HEK293 (cell line): Measurements from ENCODE around the gene CRAT.

Experiments
- CTCF ChIA-PET: fragments of 350-600 bp; formaldehyde crosslinking; extraction: SDS; loops from one replicate; lab custom pipeline; 2021; ENCODE audit warnings: antibody characterized with exemption; lab: Yijun Ruan, JAX
- POLR2A ChIA-PET: fragments of 300-600 bp; formaldehyde crosslinking; extraction: SDS; loops from one replicate; lab custom pipeline; 2020; ENCODE audit warnings: antibody characterized with exemption, inconsistent platforms; lab: Yijun Ruan, JAX
- H3K27ac ChIP-seq: fragments of 200-500 bp; sonication (Bioruptor generic); 2 replicates; pipeline ENCODE4 v1.5.1; 2014; ENCODE audit warnings: low read depth, low read length, control low read depth, inconsistent platforms; ENCODE audit errors: extremely low read depth
- H3K36me3 ChIP-seq, 2 experiments: fragments of 200-500 bp in 1 of 2; sonication (Bioruptor generic) in 1 of 2; 1 replicate in 1 of 2; 2 replicates in 1 of 2; pipeline ENCODE4 v1.5.1; 2014 to 2017; ENCODE audit warnings: inconsistent platforms in 2 of 2, low read length in 2 of 2; ENCODE audit not compliant: control insufficient read depth in 2 of 2, insufficient read depth in 1 of 2
- H3K4me1 ChIP-seq: fragments of 200-500 bp; sonication (Bioruptor generic); 2 replicates; pipeline ENCODE4 v1.5.1; 2014; ENCODE audit warnings: mild to moderate bottlenecking, low read length, inconsistent platforms; ENCODE audit not compliant: control insufficient read depth, insufficient read depth
- H3K4me3 ChIP-seq: 2 replicates; pipeline ENCODE4 v1.5.1; 2011; ENCODE audit warnings: low read depth, mild to moderate bottlenecking, control low read depth, low read length, moderate library complexity
- H3K9me3 ChIP-seq: fragments of 200-500 bp; sonication (Bioruptor generic); 2 replicates; pipeline ENCODE4 v1.5.1; 2014; ENCODE audit warnings: low read depth, low read length, inconsistent platforms; ENCODE audit not compliant: control insufficient read depth, insufficient read depth
- KLF1 ChIP-seq: fragments of 450-650 bp; formaldehyde crosslinking; IDR thresholded peaks from 2 replicates; pipeline ENCODE4 v1.5.1; 2016; ENCODE audit warnings: missing biosample characterization, missing genetic modification characterization
- ZBTB1 ChIP-seq: fragments of 450-650 bp; formaldehyde crosslinking; IDR thresholded peaks from 2 replicates; pipeline ENCODE4 v1.5.1; 2016; ENCODE audit warnings: missing biosample characterization, missing genetic modification characterization
- ZNF155 ChIP-seq: fragments of 450-650 bp; formaldehyde crosslinking; IDR thresholded peaks from 2 replicates; pipeline ENCODE4 v1.5.1; 2016; ENCODE audit warnings: missing biosample characterization, missing genetic modification characterization
- ZNF2 ChIP-seq: fragments of 450-650 bp; formaldehyde crosslinking; IDR thresholded peaks from 2 replicates; pipeline ENCODE4 v1.5.1; 2016; ENCODE audit warnings: missing biosample characterization, missing genetic modification characterization
- ZNF24 ChIP-seq: fragments of 450-650 bp; formaldehyde crosslinking; IDR thresholded peaks from 2 replicates; pipeline ENCODE4 v1.5.1; 2016; ENCODE audit warnings: missing biosample characterization, missing genetic modification characterization
- ZNF530 ChIP-seq: fragments of 450-650 bp; formaldehyde crosslinking; IDR thresholded peaks from 2 replicates; pipeline ENCODE4 v1.5.1; 2016; ENCODE audit warnings: low read depth, missing biosample characterization, missing genetic modification characterization
- ZNF624 ChIP-seq: fragments of 450-650 bp; formaldehyde crosslinking; IDR thresholded peaks from 2 replicates; pipeline ENCODE4 v1.5.1; 2017; ENCODE audit warnings: missing biosample characterization, missing genetic modification characterization
- TF ChIP-seq, protein P1 (sequence below): fragments of 450-650 bp; formaldehyde crosslinking; IDR thresholded peaks from 2 replicates; pipeline ENCODE4 v1.5.1; 2016; ENCODE audit warnings: missing biosample characterization, missing genetic modification characterization
- TF ChIP-seq, protein P2 (sequence below): fragments of 450-650 bp; formaldehyde crosslinking; IDR thresholded peaks from 2 replicates; pipeline ENCODE4 v1.5.1; 2016; ENCODE audit warnings: missing biosample characterization, missing genetic modification characterization, borderline replicate concordance
- TF ChIP-seq, protein P3 (sequence below): fragments of 450-650 bp; formaldehyde crosslinking; IDR thresholded peaks from 2 replicates; pipeline ENCODE4 v1.5.1; 2016; ENCODE audit warnings: missing biosample characterization, missing genetic modification characterization
- TF ChIP-seq, protein P4 (sequence below): fragments of 450-650 bp; formaldehyde crosslinking; conservative IDR thresholded peaks from 2 replicates; pipeline ENCODE4 v1.5.1; 2016; ENCODE audit warnings: low read depth, missing biosample characterization, missing genetic modification characterization
- TF ChIP-seq, protein P5 (sequence below): fragments of 450-650 bp; formaldehyde crosslinking; IDR thresholded peaks from 2 replicates; pipeline ENCODE4 v1.5.1; 2017; ENCODE audit warnings: missing biosample characterization, mild to moderate bottlenecking, missing genetic modification characterization, moderate library complexity

Gene CRAT

DNA sequence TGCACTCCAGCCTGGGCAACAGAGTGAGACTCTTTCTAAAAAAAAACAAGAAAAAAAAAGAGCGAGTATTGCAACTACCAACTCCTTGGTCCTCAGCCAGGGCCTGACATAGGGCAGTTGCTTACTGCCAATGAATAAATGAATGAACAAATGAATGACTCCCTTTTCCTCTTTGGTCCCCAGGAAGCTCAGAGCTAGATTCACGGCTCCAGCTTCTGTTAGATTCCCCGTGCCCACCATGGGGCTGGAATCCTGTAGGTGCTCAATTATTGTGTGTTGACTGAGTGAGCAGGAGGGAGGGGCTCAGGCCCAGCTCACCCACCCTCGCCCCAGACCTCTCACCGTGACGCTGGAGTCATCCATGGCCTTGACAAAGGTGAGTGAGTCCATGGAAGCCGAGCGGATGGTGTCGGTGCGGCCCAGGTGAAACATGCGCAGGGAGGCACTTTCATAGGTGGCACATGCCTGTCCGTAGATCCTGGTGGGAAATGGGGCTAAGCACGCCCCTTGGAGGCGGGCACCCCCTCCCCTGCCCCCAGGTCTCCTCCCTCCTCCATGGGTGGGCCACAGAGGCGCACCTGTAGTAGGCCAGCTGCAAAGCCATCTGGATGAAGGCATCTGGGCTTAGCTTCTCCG lies 12.8 kb downstream of the CRAT start:
- no peaks in the 10 kb centered on the region for H3K9me3 ChIP-seq
- CTCF ChIA-PET: interaction anchor here (0.5 to 1.9 kb wide), 3 partner anchors 12 to 41 kb away, joined by 3 to 6 read pairs (median 4); partner anchors contain the start of gene PTPA
- no peak overlapping the region for H3K4me3 ChIP-seq
- H3K36me3 ChIP-seq: peaks cover 0 to 24% of the 10 kb centered on the region in 2 experiments; a peak in 1 of 3 replicates
- H3K4me1 ChIP-seq: no peaks in the 10 kb centered on the region
- TF ChIP-seq ZNF530 (tag by site-specific recombination) (no peak), ZNF24 (tag by site-specific recombination) (peak; percentile 52; the same call in 1 of the 2 replicates)
- TF ChIP-seq, all 188 proteins: peak for 1
- POLR2A ChIA-PET: interaction anchor here (0.9 to 1.1 kb wide), 2 partner anchors 14 to 17 kb away, joined by 3 to 4 read pairs; partner anchors contain the start of gene DOLPP1
- H3K27ac ChIP-seq: no peak overlapping the region

DNA sequence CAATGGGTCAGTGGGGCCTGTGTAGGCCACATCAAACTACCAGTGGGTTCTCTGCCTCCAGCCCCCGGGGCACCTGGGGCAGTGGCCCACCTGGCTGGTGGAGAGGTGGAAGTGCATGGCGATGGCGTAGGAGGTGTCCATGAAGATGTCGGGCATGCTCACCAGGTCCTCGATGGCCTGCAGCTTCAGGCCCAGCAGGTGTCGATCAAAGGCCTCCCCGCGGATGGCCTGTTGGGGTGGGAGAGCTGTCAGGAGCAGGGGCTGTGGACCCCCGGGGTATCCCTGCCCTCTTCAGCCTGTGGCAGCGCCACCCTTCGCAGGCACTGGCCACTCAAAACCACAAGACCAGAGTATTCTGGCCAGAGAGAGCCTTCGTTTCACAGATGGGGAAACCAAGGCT lies 14.7 kb downstream of the CRAT start:
- H3K9me3 ChIP-seq: no peaks in the 10 kb centered on the region
- TF ChIP-seq, protein P1, sequence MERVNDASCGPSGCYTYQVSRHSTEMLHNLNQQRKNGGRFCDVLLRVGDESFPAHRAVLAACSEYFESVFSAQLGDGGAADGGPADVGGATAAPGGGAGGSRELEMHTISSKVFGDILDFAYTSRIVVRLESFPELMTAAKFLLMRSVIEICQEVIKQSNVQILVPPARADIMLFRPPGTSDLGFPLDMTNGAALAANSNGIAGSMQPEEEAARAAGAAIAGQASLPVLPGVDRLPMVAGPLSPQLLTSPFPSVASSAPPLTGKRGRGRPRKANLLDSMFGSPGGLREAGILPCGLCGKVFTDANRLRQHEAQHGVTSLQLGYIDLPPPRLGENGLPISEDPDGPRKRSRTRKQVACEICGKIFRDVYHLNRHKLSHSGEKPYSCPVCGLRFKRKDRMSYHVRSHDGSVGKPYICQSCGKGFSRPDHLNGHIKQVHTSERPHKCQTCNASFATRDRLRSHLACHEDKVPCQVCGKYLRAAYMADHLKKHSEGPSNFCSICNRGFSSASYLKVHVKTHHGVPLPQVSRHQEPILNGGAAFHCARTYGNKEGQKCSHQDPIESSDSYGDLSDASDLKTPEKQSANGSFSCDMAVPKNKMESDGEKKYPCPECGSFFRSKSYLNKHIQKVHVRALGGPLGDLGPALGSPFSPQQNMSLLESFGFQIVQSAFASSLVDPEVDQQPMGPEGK: no peak
- no peak for TF ChIP-seq ZNF624 (tag by site-specific recombination)
- TF ChIP-seq, protein P2, sequence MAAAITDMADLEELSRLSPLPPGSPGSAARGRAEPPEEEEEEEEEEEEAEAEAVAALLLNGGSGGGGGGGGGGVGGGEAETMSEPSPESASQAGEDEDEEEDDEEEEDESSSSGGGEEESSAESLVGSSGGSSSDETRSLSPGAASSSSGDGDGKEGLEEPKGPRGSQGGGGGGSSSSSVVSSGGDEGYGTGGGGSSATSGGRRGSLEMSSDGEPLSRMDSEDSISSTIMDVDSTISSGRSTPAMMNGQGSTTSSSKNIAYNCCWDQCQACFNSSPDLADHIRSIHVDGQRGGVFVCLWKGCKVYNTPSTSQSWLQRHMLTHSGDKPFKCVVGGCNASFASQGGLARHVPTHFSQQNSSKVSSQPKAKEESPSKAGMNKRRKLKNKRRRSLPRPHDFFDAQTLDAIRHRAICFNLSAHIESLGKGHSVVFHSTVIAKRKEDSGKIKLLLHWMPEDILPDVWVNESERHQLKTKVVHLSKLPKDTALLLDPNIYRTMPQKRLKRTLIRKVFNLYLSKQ (tag by site-specific recombination): no peak
- no peak for TF ChIP-seq ZNF2
- no peak for TF ChIP-seq KLF1 (tag by site-specific recombination)
- TF ChIP-seq, protein P3, sequence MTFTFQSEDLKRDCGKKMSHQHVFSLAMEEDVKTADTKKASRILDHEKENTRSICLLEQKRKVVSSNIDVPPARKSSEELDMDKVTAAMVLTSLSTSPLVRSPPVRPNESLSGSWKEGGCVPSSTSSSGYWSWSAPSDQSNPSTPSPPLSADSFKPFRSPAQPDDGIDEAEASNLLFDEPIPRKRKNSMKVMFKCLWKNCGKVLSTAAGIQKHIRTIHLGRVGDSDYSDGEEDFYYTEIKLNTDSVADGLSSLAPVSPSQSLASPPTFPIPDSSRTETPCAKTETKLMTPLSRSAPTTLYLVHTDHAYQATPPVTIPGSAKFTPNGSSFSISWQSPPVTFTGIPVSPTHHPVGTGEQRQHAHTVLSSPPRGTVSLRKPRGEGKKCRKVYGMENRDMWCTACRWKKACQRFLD (tag by site-specific recombination): no peak
- no peak for TF ChIP-seq ZBTB1
- TF ChIP-seq, protein P4, sequence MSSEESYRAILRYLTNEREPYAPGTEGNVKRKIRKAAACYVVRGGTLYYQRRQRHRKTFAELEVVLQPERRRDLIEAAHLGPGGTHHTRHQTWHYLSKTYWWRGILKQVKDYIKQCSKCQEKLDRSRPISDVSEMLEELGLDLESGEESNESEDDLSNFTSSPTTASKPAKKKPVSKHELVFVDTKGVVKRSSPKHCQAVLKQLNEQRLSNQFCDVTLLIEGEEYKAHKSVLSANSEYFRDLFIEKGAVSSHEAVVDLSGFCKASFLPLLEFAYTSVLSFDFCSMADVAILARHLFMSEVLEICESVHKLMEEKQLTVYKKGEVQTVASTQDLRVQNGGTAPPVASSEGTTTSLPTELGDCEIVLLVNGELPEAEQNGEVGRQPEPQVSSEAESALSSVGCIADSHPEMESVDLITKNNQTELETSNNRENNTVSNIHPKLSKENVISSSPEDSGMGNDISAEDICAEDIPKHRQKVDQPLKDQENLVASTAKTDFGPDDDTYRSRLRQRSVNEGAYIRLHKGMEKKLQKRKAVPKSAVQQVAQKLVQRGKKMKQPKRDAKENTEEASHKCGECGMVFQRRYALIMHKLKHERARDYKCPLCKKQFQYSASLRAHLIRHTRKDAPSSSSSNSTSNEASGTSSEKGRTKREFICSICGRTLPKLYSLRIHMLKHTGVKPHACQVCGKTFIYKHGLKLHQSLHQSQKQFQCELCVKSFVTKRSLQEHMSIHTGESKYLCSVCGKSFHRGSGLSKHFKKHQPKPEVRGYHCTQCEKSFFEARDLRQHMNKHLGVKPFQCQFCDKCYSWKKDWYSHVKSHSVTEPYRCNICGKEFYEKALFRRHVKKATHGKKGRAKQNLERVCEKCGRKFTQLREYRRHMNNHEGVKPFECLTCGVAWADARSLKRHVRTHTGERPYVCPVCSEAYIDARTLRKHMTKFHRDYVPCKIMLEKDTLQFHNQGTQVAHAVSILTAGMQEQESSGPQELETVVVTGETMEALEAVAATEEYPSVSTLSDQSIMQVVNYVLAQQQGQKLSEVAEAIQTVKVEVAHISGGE: no peak
- TF ChIP-seq, protein P5, sequence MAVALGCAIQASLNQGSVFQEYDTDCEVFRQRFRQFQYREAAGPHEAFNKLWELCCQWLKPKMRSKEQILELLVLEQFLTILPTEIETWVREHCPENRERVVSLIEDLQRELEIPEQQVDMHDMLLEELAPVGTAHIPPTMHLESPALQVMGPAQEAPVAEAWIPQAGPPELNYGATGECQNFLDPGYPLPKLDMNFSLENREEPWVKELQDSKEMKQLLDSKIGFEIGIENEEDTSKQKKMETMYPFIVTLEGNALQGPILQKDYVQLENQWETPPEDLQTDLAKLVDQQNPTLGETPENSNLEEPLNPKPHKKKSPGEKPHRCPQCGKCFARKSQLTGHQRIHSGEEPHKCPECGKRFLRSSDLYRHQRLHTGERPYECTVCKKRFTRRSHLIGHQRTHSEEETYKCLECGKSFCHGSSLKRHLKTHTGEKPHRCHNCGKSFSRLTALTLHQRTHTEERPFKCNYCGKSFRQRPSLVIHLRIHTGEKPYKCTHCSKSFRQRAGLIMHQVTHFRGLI (tag by site-specific recombination): no peak
- no peak for TF ChIP-seq ZNF155 (tag by site-specific recombination)
- CTCF ChIA-PET: no interaction called here
- no peaks in the 10 kb centered on the region for H3K4me1 ChIP-seq
- no peak overlapping the region for H3K4me3 ChIP-seq
- POLR2A ChIA-PET: interaction anchor here (0.8 to 2.8 kb wide), 5 partner anchors 8 to 22 kb away, joined by 3 to 13 read pairs (median 3); partner anchors contain the start of genes DOLPP1 and PTPA
- peaks cover 0 to 24% of the 10 kb centered on the region in 2 experiments; a peak in 2 of 3 replicates for H3K36me3 ChIP-seq
- no peak overlapping the region for H3K27ac ChIP-seq
